GM19372 (cell line): ENCODE results near the gene PIP5K1B.

Source experiments
- ATAC-seq: cut with Tn5 transposase; IDR thresholded peaks from one replicate; pipeline ENCODE4 v1.9.1; 2021; ENCODE audit warnings: mild to moderate bottlenecking, low read depth, moderate library complexity; ENCODE audit not compliant: unreplicated experiment

Gene PIP5K1B

GRCh38 chr9:68731857-68732256, 26.8 kb downstream of the PIP5K1B start:
- ATAC-seq = no peak

- no peak for ATAC-seq
These were observed 27.5 kb downstream of the PIP5K1B start for GRCh38 chr9:68732405-68733020.

GRCh38 chr9:68733021-68733405, 28.0 kb downstream of the PIP5K1B start:
- no peak for ATAC-seq

GRCh38 chr9:68738358-68738757, 33.3 kb downstream of the PIP5K1B start:
- ATAC-seq = no peak

- no peak for ATAC-seq
These were observed 34.7 kb downstream of the PIP5K1B start for GRCh38 chr9:68739621-68740174.

- no peak for ATAC-seq
These were observed 35.5 kb downstream of the PIP5K1B start for GRCh38 chr9:68740561-68740960.

- no peak for ATAC-seq
These were observed 36.2 kb downstream of the PIP5K1B start for GRCh38 chr9:68741234-68741633.

GRCh38 chr9:68741704-68742332, 36.8 kb downstream of the PIP5K1B start:
- ATAC-seq = no peak

GRCh38 chr9:68742333-68742730, 37.3 kb downstream of the PIP5K1B start:
- no peak for ATAC-seq

GRCh38 chr9:68744426-68744825, 39.4 kb downstream of the PIP5K1B start:
- no peak for ATAC-seq

GRCh38 chr9:68746525-68746924, 41.5 kb downstream of the PIP5K1B start:
- no peak for ATAC-seq

GRCh38 chr9:68747043-68747533, 42.0 kb downstream of the PIP5K1B start:
- no peak for ATAC-seq

GRCh38 chr9:68749135-68749534, 44.1 kb downstream of the PIP5K1B start:
- ATAC-seq = no peak

- no peak for ATAC-seq
These were observed 44.6 kb downstream of the PIP5K1B start for GRCh38 chr9:68749579-68750159.

- no peak for ATAC-seq
These were observed 45.2 kb downstream of the PIP5K1B start for GRCh38 chr9:68750255-68750654.

GRCh38 chr9:68750786-68751185, 45.7 kb downstream of the PIP5K1B start:
- ATAC-seq = no peak

GRCh38 chr9:68751556-68751955, 46.5 kb downstream of the PIP5K1B start:
- no peak for ATAC-seq

- no peak for ATAC-seq
These were observed 50.0 kb downstream of the PIP5K1B start for GRCh38 chr9:68755051-68755450.

- ATAC-seq = no peak
These were observed 50.7 kb downstream of the PIP5K1B start for GRCh38 chr9:68755752-68756151.

- no peak for ATAC-seq
These were observed 55.1 kb downstream of the PIP5K1B start for GRCh38 chr9:68759981-68760673.
